T-helper 2 cell (primary cell): ENCODE measurements around the gene MAK.
"Not testable (repeated sequence)": the region's sequence is repeated elsewhere in the genome, so short reads cannot be mapped to it uniquely, and the experiment has no call there.

Source experiments
- DNase-seq, 5 experiments: peaks; one replicate each; pipeline versions ENCODE4 v3.0.0 to v3.0.0-alpha.2; 2012 to 2022

MAK gene

GRCh38 chr6:10778230-10778629 lies 60.1 kb downstream of the MAK start:
- no peak for DNase-seq

GRCh38 chr6:10771371-10771894 lies 66.9 kb downstream of the MAK start:
- DNase-seq: no peak

GRCh38 chr6:10769419-10769818 lies 68.9 kb downstream of the MAK start:
- no peak for DNase-seq

- no peak for DNase-seq
Measured at GRCh38 chr6:10763006-10763405, 75.3 kb downstream of the MAK start.

GRCh38 chr6:10759884-10760329 lies 78.4 kb downstream of the MAK start:
- DNase-seq: no peak

- DNase-seq: peak in 2 of 5 experiments; percentile 3 to 58
Measured at GRCh38 chr6:10759312-10759839, 79.0 kb downstream of the MAK start.

- DNase-seq: no peak
Measured at GRCh38 chr6:10756085-10756484, 82.3 kb downstream of the MAK start.

- DNase-seq: peak in 1 of 5 experiments; percentile 35
Measured at GRCh38 chr6:10751757-10752156, 86.6 kb downstream of the MAK start.

- not testable (repeated sequence) for DNase-seq
Measured at GRCh38 chr6:10750568-10750967, 87.8 kb downstream of the MAK start.

GRCh38 chr6:10749734-10750133 lies 88.6 kb downstream of the MAK start:
- no peak for DNase-seq

GRCh38 chr6:10747251-10747972 lies 90.9 kb downstream of the MAK start, which contains the start of gene TMEM14B:
Gene TMEM14B (plus strand): TSS chr6:10747805. CDS start chr6:10749246, 1,441 bp downstream.
- peak; percentile 97 to 100 (median 99) for DNase-seq

GRCh38 chr6:10746915-10747250 lies 91.5 kb downstream of the MAK start:
- peak in 1 of 5 experiments; percentile 58 for DNase-seq

GRCh38 chr6:10745116-10745515 lies 93.2 kb downstream of the MAK start:
- DNase-seq: no peak

GRCh38 chr6:10743515-10743914 lies 94.8 kb downstream of the MAK start:
- DNase-seq: no peak

GRCh38 chr6:10742251-10742650 lies 96.1 kb downstream of the MAK start:
- DNase-seq: no peak

GRCh38 chr6:10741643-10742042 lies 96.7 kb downstream of the MAK start:
- DNase-seq: not testable (repeated sequence)

GRCh38 chr6:10740061-10740460 lies 98.3 kb downstream of the MAK start:
- DNase-seq: no peak

GRCh38 chr6:10736731-10737130 lies 101.6 kb downstream of the MAK start:
- no peak for DNase-seq

- no peak for DNase-seq
Measured at GRCh38 chr6:10733863-10734262, 104.5 kb downstream of the MAK start.

- DNase-seq: peak in 1 of 5 experiments; percentile 51
Measured at GRCh38 chr6:10733151-10733715, 105.1 kb downstream of the MAK start.

GRCh38 chr6:10730254-10730653 lies 108.1 kb downstream of the MAK start:
- DNase-seq: no peak

- DNase-seq: no peak
Measured at GRCh38 chr6:10725716-10726115, 112.6 kb downstream of the MAK start.

GRCh38 chr6:10725044-10725443 lies 113.3 kb downstream of the MAK start:
- no peak for DNase-seq

- peak in 1 of 5 experiments; percentile 21 for DNase-seq
Measured at GRCh38 chr6:10723567-10723881, 114.8 kb downstream of the MAK start.
